A673 (cell line): ENCODE data around the gene PRKG1.

Experiments used
- EZH2 ChIP-seq: fragments of 200-600 bp; sonication (generic); IDR thresholded peaks from 2 replicates; pipeline ENCODE4 v1.6.1; 2017; ENCODE audit warnings: borderline replicate concordance, low read depth, mild to moderate bottlenecking, mixed read lengths, antibody characterized with exemption, low read length; ENCODE audit not compliant: poor library complexity, severe bottlenecking
- TF ChIP-seq, protein P1 (sequence below): fragments of 300-800, 200-600 bp; sonication (generic); conservative IDR thresholded peaks from 2 replicates; pipeline ENCODE4 v1.5.1; 2017; ENCODE audit warnings: low read depth, mild to moderate bottlenecking, antibody characterized with exemption, low read length, moderate library complexity, mixed read lengths

DNA sequence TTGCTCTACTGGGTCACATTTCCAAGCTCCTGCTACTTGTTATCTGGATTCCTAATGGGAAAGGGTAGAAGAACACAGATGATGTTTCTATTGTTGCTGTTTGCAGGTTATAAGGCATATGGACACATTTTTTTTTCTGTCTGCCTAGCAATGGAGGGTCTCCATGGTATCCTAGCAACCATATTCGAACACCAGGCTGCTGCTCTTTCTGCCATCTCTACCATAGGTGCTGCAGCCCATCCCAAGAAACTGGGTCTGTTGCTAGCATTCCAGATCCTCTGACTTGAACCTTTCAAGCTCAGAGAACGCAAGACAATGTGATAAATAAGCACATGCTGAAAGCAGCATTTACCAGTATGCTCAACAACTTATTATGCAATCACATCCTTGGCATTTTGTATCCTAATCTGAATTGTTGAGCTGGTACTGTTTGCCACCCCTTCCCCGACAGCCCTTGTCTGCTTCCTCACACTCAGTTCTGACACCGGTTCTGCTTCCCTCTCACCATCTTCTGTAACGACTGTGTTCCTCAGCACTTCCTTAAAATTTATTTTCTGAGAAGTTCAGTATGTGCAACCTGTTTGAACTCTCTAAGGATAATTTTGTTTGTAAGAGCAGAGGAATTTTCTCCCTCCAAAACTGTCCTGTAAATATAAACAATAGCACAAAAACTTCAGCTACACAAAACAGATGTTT lies 6.2 kb downstream of the PRKG1 start:
- TF ChIP-seq, protein P1, sequence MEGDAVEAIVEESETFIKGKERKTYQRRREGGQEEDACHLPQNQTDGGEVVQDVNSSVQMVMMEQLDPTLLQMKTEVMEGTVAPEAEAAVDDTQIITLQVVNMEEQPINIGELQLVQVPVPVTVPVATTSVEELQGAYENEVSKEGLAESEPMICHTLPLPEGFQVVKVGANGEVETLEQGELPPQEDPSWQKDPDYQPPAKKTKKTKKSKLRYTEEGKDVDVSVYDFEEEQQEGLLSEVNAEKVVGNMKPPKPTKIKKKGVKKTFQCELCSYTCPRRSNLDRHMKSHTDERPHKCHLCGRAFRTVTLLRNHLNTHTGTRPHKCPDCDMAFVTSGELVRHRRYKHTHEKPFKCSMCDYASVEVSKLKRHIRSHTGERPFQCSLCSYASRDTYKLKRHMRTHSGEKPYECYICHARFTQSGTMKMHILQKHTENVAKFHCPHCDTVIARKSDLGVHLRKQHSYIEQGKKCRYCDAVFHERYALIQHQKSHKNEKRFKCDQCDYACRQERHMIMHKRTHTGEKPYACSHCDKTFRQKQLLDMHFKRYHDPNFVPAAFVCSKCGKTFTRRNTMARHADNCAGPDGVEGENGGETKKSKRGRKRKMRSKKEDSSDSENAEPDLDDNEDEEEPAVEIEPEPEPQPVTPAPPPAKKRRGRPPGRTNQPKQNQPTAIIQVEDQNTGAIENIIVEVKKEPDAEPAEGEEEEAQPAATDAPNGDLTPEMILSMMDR: no peak
- no peak for TF ChIP-seq EZH2
